ENCODE data around the gene SYT10.
"Not testable (repeated sequence)": the region's sequence is repeated elsewhere in the genome, so short reads cannot be mapped to it uniquely, and the experiment has no call there.

The SYT10 gene

GRCh38 chr12:33331961-33332398 is 107.6 kb downstream of the SYT10 start:
- not testable (repeated sequence) for DNase-seq (ENCODE audit: low spot score)

DNA sequence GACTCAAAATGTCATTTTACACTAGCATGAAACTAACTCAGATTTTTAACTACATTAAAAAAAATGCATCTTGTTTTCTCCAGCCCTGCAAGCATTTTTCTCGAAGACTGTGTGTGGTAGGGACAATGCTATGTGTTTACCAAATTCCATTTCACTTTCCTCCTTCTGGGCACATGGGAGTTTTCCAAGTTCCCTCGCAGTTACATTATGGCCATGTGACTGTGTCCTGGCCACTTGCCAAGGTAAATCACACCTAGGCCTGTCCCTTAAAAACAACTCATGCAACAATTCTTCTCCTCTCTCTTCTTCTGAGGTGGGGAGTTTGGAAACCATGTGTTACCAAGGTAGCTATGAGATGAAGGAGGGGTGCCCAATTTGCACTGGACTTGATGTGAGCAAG is 108.7 kb downstream of the SYT10 start:
- no peak for DNase-seq (ENCODE audit: low spot score)

Data from CD4-positive, alpha-beta T cell treated with Interleukin-15 for 4 hours (primary cell).